GM12878 (cell line): ENCODE data around the gene NFKBIE. TPM values are rescaled to one million over a fixed set of nuclear protein-coding genes. Genes with fewer than 3 reads are reported as not detected.

Source experiments
- ATAC-seq: fragments of 200-7000 bp; cut with Tn5 transposase; 3 replicates; pipeline ENCODE4 v1.9.1; 2020; ENCODE audit warnings: mild to moderate bottlenecking, moderate library complexity
- BruUV-seq: library from RNA; stranded (reverse); fragments of 400-500 nt; replicated peaks from 2 replicates; lab custom pipeline; 2021; lab: Mats Ljungman, UMichigan
- CTCF ChIA-PET: fragments of 300-600 bp; sonication (Branson Sonifier 250); formaldehyde crosslinking; extraction: SDS; loops from one replicate; lab custom pipeline; 2021; ENCODE audit warnings: inconsistent platforms; lab: Yijun Ruan, JAX
- POLR2A ChIA-PET: fragments of 350-600 bp; formaldehyde crosslinking; extraction: SDS; loops from one replicate; lab custom pipeline; 2021; ENCODE audit warnings: inconsistent platforms; lab: Charles Lee
- RAD21 ChIA-PET: fragments of 300-600 bp; sonication (Branson Sonifier 250); formaldehyde crosslinking; loops from one replicate; lab custom pipeline; 2023; ENCODE audit warnings: antibody characterized with exemption; ENCODE audit not compliant: unreplicated experiment; lab: Charles Lee
- SMC1A ChIA-PET: fragments of 300-600 bp; sonication (Branson Sonifier 250); formaldehyde crosslinking; loops from one replicate; lab custom pipeline; 2023; ENCODE audit not compliant: unreplicated experiment, uncharacterized antibody; lab: Charles Lee
- DNase-seq: peaks from one replicate; pipeline ENCODE4 v3.0.0-alpha.2; 2011; ENCODE audit warnings: low read depth, low spot score
- FAIRE-seq: peaks from 3 replicates; lab custom pipeline; 2011; peaks lifted over from hg19 to GRCh38; lab: Jason Lieb, UNC
- H2AFZ ChIP-seq: 2 replicates; pipeline ENCODE4 v1.6.0; 2011; ENCODE audit warnings: low read depth, low read length, control low read depth; ENCODE audit not compliant: control insufficient read depth
- H3K27ac ChIP-seq: 2 replicates; pipeline ENCODE4 v1.5.1; 2011; ENCODE audit warnings: control low read depth; ENCODE audit not compliant: control insufficient read depth, insufficient read depth
- H3K27me3 ChIP-seq, 2 experiments: replicated peaks in 1 of 2; 2 replicates each; pipeline versions ENCODE4 v1.6.0 to v1.6.1; 2011; ENCODE audit warnings: low read length in 1 of 2; ENCODE audit not compliant: control insufficient read depth in 2 of 2, insufficient read depth in 2 of 2
- H3K36me3 ChIP-seq, 2 experiments: 2 replicates each; pipeline ENCODE4 v1.5.1; 2011; ENCODE audit warnings: low read length in 1 of 2; ENCODE audit not compliant: control insufficient read depth in 2 of 2, insufficient read depth in 2 of 2
- H3K4me1 ChIP-seq: 2 replicates; pipeline ENCODE4 v1.6.1; 2011; ENCODE audit warnings: mild to moderate bottlenecking, low read length, moderate library complexity, mixed read lengths; ENCODE audit not compliant: control insufficient read depth, insufficient read depth
- H3K4me2 ChIP-seq: 2 replicates; pipeline ENCODE4 v1.6.0; 2011; ENCODE audit warnings: control low read depth; ENCODE audit not compliant: control insufficient read depth, insufficient read depth
- H3K4me3 ChIP-seq: fragments of 200-600 bp; sonication (generic); 2 replicates; pipeline ENCODE4 v1.5.1; 2016
- H3K79me2 ChIP-seq: 2 replicates; pipeline ENCODE4 v1.6.0; 2011; ENCODE audit warnings: low read length; ENCODE audit not compliant: control insufficient read depth, insufficient read depth
- H3K9ac ChIP-seq: 2 replicates; pipeline ENCODE4 v1.8.0; 2011; ENCODE audit warnings: low read length, control low read depth, mixed read lengths; ENCODE audit not compliant: control insufficient read depth, insufficient read depth
- H3K9me3 ChIP-seq: replicated peaks from 3 replicates; pipeline ENCODE4 v1.5.1; 2011; ENCODE audit warnings: mild to moderate bottlenecking, low read length; ENCODE audit not compliant: control insufficient read depth, insufficient read depth
- H4K20me1 ChIP-seq: 2 replicates; pipeline ENCODE4 v1.6.0; 2011; ENCODE audit not compliant: control insufficient read depth, insufficient read depth
- BACH1 ChIP-seq: fragments of 450-650 bp; IDR thresholded peaks from 2 replicates; pipeline ENCODE4 v1.6.1; 2017; ENCODE audit warnings: mild to moderate bottlenecking, borderline replicate concordance
- BCLAF1 ChIP-seq: fragments of 450-650 bp; IDR thresholded peaks from 2 replicates; pipeline ENCODE4 v1.6.1; 2017; ENCODE audit warnings: antibody characterized with exemption, mild to moderate bottlenecking, moderate library complexity
- KLF5 ChIP-seq: fragments of 450-650 bp; IDR thresholded peaks from 2 replicates; pipeline ENCODE4 v1.6.1; 2014; ENCODE audit warnings: mild to moderate bottlenecking; ENCODE audit not compliant: partially characterized antibody
- NBN ChIP-seq: fragments of 450-650 bp; IDR thresholded peaks from 2 replicates; pipeline ENCODE4 v1.6.1; 2016
- POU2F2 ChIP-seq: IDR thresholded peaks from 3 replicates; pipeline ENCODE4 v1.6.1; 2011; ENCODE audit warnings: low read depth, mild to moderate bottlenecking, low read length, borderline replicate concordance
- RELB ChIP-seq: fragments of 450-650 bp; IDR thresholded peaks from 2 replicates; pipeline ENCODE4 v1.6.1; 2017; ENCODE audit warnings: low read depth, mild to moderate bottlenecking, moderate library complexity
- REST ChIP-seq: IDR thresholded peaks from 2 replicates; pipeline ENCODE4 v1.6.1; 2012; ENCODE audit warnings: mild to moderate bottlenecking, low read depth, low read length
- SP1 ChIP-seq: IDR thresholded peaks from one replicate; pipeline ENCODE4 v1.6.1; 2011; ENCODE audit warnings: low read depth, low read length
- TCF7 ChIP-seq: IDR thresholded peaks from 2 replicates; pipeline ENCODE4 v1.6.1; 2014; ENCODE audit warnings: antibody characterized with exemption, borderline replicate concordance
- WRNIP1 ChIP-seq: IDR thresholded peaks from 2 replicates; pipeline ENCODE4 v1.6.1; 2011; ENCODE audit warnings: low read depth, low read length, improper control_type of control experiment, borderline replicate concordance
- ZBED1 ChIP-seq: IDR thresholded peaks from 2 replicates; pipeline ENCODE4 v1.6.1; 2016; ENCODE audit warnings: borderline replicate concordance
- ZBTB11 ChIP-seq: fragments of 450-650 bp; formaldehyde crosslinking; IDR thresholded peaks from 2 replicates; pipeline ENCODE4 v1.5.0; 2022; ENCODE audit warnings: mild to moderate bottlenecking, missing genetic modification characterization
- WGBS: methylation state at CpG from one replicate; pipeline ENCODE4 v1.1.6; 2016; ENCODE audit warnings: low lambda C conversion rate; ENCODE audit not compliant: insufficient replicate concordance, insufficient coverage; ENCODE audit errors: missing lambda C conversion rate; 5-methylcytosine and 5-hydroxymethylcytosine counted together
- in situ Hi-C: fragments of 300-500 bp; cut with MboI; formaldehyde crosslinking; loops from 9 replicates; pipeline ENCODE4 v1.14.3; 2018; ENCODE audit warnings: mixed read lengths
- intact Hi-C: fragments of 100-400 bp; cut with micrococcal nuclease; formaldehyde crosslinking; loops from one replicate; pipeline ENCODE4 v1.14.2; 2022; ENCODE audit not compliant: unreplicated experiment
- polyA plus RNA-seq, 11 experiments: library from polyadenylated mRNA; depleted of rRNA in 4 of 11; unstranded in 6 of 11; stranded (reverse) in 5 of 11; fragments of >200 nt; fragmentation: Nextera tagmentation in 4 of 11; fragmentation: Illumina TruSeq in 1 of 11; extraction: Ambion mirVana in 4 of 11; extraction: Trizol in 1 of 11; gene quantifications; 1 replicate in 1 of 11; 2 replicates in 10 of 11; pipeline versions ENCODE4 v1.2.1 to v1.2.3, GENCODE V29; 2011 to 2016; ENCODE audit warnings: inconsistent platforms in 2 of 11, missing spikeins in 2 of 11, low read depth in 1 of 11
- total RNA-seq, 4 experiments: library from RNA; depleted of rRNA in 3 of 4; stranded (reverse); fragments of >200 nt in 3 of 4; fragmentation: Illumina TruSeq in 1 of 4; extraction: Trizol in 1 of 4; gene quantifications; 2 replicates each; pipeline versions ENCODE4 v1.2.1 to v1.2.3, GENCODE V29; 2013 to 2021

Gene NFKBIE
- total and polyA plus RNA-seq, 10 of the 15 experiments (the other 5 are each of a cell fraction or from before 2014, with no cell fraction given): 10.4 to 106 (median 38.8) TPM

GRCh38 chr6:44271914-44272313 lies 6.6 kb upstream of the NFKBIE start (continued):
- no peak for TF ChIP-seq BCLAF1
- no peak for TF ChIP-seq KLF5
- no peak for TF ChIP-seq RELB
- TF ChIP-seq, all 136 proteins: peak for 0

GRCh38 chr6:44271406-44271723 lies 6.0 kb upstream of the NFKBIE start:
- Histone ChIP-seq H3K9ac (no peak overlapping the region), H3K4me3 (no peak overlapping the region), H3K27ac (no peak overlapping the region), H4K20me1 (no peaks in the 10 kb centered on the region), H3K79me2 (no peaks in the 10 kb centered on the region; the same call in 1 of the 2 replicates), H3K27me3 (peaks cover 4 to 15% of the 10 kb centered on the region in 2 experiments; a peak in 3 of 4 replicates), H2AFZ (no peak overlapping the region), H3K4me2 (no peak overlapping the region; the same call in 1 of the 2 replicates), H3K9me3 (no peaks in the 10 kb centered on the region), H3K36me3 (no peaks in the 10 kb centered on the region), H3K4me1 (peaks cover 15% of the 10 kb centered on the region)
- intact Hi-C loops: no loop called here
- RAD21 ChIA-PET: no interaction called here
- no peak for DNase-seq
- SMC1A ChIA-PET: no interaction called here
- CTCF ChIA-PET: interaction anchor here (1.4 to 1.9 kb wide), 3 partner anchors 18 to 43 kb away, joined by 3 to 4 read pairs (median 4); no protein-coding TSS in a partner anchor
- no peak for ATAC-seq
- no peak for FAIRE-seq
- BruUV-seq: no TSS peak
- in situ Hi-C loops: no loop called here
- POLR2A ChIA-PET: no interaction called here
- WGBS: 51% methylated on average over 6 of the region's 6 CpGs
- TF ChIP-seq ZBED1: no peak
- no peak for TF ChIP-seq TCF7
- TF ChIP-seq NBN: no peak
- TF ChIP-seq ZBTB11 (CRISPR knock-in tag): no peak
- TF ChIP-seq SP1: no peak
- no peak for TF ChIP-seq BACH1
- no peak for TF ChIP-seq REST
- TF ChIP-seq WRNIP1: no peak
- TF ChIP-seq POU2F2: no peak
